Measurements from ENCODE around the gene NFATC1.

Gene NFATC1

DNA sequence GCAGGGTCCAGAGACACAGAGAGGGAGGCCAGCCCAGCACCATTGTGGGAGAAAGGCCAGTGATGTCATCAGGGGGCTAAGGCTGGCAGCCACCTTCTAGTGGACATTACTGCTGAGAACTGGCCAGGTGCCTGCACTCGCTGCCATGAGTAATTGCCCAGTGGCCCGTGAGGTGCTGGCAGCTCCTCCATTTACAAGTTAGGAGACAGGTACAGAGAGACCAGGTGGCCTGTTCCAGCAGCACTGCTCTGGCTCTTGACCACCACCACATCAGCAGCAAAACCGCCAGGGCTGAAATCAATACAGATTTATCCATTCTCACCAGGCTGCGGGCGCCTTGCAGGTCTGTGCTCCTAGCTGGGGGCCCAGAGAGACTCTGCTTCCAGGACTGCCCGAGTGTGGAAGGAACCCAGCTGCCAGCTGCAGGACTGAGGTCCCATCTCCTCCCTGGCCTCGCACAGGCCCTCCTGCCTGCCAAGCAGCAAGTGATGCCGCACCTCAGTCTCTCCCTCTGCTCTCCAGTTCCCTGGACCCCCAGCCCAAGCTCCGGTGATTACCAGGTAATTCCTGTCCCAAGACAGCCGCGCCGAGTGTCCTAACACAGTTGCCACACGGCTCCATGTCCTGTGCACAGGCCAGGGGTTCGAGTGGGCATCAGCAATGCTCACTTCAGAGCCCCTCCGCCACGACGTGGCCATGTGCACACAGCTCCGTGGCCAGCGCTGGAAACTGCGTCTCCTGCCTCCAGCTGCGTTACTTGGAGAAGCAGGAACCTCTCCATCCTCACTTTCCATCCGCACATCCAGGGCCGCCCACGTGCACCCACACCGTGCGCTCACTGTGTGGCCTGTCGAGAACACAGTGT, 182.9 kb downstream of the NFATC1 start:
- H3K4me3 ChIP-seq (ENCODE audit: low read depth, low read length) = no peak overlapping the region
- no peaks in the 10 kb centered on the region for H3K4me1 ChIP-seq (ENCODE audit: control insufficient read depth, insufficient read depth, low read length)
- H3K9ac ChIP-seq (ENCODE audit: low read depth, low read length) = no peak overlapping the region
- peaks cover under 1% of the 10 kb centered on the region for H3K9me3 ChIP-seq (ENCODE audit: control insufficient read depth, insufficient read depth, low read length)
- H3K36me3 ChIP-seq (ENCODE audit: control insufficient read depth, insufficient read depth, low read length) = no peaks in the 10 kb centered on the region
- no peaks in the 10 kb centered on the region for H3K27me3 ChIP-seq (ENCODE audit: control insufficient read depth, insufficient read depth, low read length)
- H3K27ac ChIP-seq (ENCODE audit: low read depth, low read length) = no peak overlapping the region

Data from HUES48 (cell line).